HG03460 (cell line): ENCODE data around the gene ZNF839.
"Not testable (repeated sequence)": the region's sequence is repeated elsewhere in the genome, so short reads cannot be mapped to it uniquely, and the experiment has no call there.

Experiments
- ATAC-seq: cut with Tn5 transposase; IDR thresholded peaks from one replicate; pipeline ENCODE4 v1.9.1; 2021; ENCODE audit not compliant: unreplicated experiment

The ZNF839 gene

DNA sequence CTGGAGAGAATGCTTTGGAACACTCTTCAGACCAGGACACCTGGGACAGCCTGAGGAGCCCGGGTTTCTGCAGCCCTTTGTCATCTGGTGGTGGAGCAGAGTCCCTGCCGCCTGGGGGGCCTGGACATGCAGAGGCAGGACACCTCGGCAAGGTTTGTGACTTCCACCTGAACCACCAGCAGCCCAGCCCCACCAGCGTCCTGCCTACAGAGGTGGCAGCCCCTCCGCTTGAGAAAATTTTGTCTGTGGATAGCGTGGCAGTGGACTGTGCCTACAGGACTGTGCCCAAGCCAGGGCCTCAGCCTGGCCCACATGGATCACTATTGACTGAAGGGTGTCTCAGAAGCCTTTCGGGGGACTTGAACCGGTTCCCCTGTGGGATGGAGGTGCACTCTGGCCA lies 22.0 kb downstream of the ZNF839 start:
- no peak for ATAC-seq

DNA sequence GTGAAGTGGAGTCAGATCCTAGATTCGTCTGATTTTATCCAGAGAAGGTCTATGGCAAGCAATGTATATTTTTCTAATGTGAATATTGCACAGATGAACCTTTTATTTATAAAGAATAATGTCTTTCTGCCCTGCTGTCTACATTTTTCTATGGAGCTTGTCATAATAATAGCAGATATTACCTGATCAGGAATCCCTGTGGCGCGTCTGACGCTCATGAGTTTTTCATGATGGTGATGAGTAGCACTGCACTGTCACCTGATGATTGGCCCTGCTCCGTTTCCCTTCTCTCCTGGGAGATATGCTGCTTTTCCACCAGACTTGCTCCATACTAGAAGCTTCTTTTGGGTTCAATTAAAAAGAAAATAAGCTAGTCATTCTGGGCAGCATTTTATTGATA lies 22.7 kb downstream of the ZNF839 start:
- ATAC-seq = no peak

DNA sequence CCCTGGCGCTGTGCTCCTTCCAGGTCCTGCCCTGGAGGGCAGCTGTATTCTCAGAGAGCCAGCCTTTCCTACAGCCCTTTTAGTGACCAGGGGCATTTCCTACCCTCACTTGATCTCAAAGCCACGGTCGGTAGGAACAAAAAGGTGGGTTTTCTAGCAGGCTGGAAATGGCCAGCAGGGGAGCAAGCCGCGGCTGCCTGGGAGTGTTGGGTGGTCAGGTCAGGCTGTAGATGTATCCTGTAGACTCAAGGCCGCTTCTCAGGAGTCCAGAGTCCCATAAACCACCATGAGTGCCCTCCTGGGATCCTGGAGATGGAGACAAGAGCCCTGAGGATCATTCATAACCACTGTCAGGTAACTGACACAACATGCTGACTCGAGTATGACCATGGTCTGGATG lies 24.5 kb downstream of the ZNF839 start:
- ATAC-seq = no peak

DNA sequence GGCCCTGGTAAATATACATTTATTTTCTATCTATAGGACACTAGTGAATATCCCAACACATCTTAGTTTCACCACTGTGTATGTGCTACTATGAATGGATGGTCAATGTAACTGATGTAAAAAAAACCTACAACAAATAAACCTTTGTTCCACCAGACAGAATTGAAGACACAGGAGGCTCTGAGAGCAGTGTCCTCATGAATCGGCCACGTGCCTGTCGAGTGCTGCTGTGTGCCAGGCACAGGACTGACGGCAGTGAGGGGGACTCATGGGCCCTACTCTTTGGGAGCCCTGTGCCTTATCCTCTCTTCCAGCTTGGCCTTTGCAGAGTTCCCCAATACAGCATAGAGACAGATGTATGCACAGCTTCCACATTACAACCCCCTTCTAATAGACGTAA lies 24.9 kb downstream of the ZNF839 start:
- ATAC-seq = no peak

DNA sequence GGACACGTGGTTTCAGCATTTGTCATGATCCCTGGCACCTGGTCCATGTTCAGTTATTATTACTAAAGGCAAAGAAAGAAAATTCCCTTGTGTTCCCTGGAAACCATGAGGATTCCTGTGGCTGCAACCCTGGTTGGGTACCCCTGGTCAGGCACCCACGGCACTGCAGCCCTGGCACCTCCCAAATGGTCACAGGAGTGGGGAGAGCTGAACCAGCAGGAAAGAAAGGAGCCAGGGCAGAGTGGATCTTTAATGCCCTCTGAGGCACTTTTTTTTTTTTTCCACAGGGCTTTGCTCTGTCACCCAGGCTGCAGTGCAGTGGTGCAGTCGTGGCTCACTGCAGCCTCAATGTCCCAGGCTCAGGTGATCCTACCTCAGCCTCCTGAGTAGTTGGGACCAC lies 25.7 kb downstream of the ZNF839 start:
- ATAC-seq = no peak

DNA sequence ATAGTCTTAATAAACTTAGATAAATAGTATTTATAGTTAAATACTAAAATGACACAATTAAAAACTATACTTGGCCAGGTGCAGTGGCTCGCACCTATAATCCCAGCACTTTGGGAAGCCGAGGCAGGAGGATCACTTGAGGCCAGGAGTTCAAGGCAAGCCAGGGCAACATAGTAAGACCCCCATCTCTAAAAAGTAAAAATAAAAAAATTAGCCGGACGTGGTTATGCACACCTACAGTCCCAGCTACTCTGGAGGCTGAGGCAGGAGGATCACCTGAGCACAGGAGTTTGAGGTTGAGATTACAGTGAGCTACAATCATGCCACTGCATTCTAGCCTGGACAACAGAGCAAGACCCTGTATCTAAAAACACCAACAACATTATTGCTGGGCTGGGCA lies 27.1 kb downstream of the ZNF839 start:
- ATAC-seq = no peak

DNA sequence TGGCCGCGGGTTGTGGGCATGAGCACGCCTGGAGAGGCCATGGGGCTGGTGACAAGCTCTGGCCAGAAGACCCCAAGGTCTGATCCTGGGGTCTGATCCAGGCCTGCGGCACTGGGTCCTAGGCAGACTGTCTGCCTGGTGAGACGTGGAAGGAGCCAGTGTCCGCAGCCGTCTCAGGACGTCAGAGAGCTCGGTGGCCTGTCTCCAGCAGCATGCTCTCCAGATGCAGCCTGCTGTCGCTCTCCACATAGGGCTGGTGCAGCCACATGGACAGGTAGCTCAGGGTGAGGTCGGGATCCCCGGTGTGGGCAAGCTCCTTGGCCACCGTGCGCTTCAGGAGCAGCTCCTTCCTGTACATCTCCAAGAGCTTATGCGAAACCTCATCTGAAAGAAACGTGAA lies 28.8 kb downstream of the ZNF839 start:
- ATAC-seq = no peak

DNA sequence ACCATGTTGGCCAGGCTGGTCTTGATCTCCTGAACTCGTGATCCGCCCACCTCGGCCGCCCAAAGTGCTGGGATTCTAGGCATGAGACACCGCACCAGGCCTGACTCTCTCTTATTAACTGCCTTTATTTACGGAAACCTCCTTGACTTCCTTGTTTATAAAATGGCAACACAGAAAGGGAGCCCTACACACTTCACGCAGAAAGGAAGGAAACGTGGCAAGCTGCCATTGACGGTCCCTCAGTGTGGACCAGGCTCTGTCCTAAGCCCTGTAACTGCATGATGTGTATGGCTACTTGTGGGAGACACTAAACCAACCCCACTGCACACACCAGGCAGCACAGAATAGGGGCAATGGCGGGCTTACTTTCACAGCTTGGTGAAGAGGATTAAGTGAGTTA lies 31.5 kb downstream of the ZNF839 start:
- ATAC-seq = no peak

DNA sequence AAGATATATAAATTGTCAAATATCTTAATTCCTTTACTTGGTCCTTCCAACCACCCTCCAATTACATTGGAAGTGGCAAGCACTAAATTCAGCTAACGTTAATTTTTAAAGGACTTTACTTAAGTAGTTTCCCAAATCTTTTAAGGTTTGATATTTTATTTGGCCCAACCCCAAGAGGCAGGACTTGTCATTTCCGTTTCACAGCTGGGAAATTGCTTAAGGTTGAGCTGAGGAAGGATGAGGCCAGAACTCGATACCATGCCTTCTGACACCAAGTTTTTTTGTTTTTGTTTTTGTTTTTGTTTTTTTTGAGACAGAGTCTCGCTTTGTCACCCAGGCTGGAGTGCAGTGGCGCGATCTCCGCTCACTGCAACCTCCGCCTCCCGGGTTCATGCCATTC lies 32.0 kb downstream of the ZNF839 start:
- ATAC-seq = not testable (repeated sequence)

DNA sequence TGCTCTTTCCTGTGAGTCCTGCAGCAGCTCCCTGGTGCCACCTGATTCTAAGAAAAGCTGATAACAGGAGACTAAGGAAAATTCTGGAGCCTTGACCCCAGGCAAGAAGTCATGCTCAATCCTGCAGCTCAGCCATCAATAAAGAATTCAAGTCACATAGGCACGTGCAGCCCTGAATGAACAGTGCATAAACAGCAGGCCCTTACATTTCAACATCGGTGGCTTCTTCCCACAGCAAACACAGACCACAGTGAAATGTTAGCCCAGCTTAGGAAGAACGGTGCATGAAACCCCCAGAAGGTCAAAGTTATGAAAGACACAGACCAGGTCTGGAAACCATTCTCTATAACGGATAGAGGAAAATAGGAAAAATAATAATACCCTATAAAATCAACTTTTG lies 32.7 kb downstream of the ZNF839 start:
- ATAC-seq = no peak

DNA sequence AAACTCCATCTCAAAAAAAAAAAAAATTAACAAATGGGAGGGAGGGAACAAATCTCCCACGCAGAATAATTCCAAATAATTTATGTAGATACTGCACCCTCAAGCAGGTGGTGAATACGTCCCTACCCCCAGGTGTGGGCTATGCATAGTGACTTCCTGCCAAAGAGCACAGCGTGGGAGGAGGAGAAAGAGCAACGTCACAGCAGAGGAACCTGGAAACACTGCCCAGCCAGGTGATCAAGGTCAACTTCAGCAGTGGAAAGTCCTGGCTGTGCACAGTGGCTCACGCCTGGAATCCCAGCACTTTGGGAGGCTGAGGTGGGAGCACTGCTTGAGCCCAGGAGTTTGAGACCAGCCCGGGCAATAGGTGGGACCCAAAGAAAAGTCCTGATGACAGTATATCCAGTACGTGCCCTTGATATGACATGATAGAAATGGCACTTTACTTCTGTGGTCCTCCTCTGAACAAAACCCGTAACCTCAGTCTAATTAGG lies 33.6 kb downstream of the ZNF839 start:
- no peak for ATAC-seq

DNA sequence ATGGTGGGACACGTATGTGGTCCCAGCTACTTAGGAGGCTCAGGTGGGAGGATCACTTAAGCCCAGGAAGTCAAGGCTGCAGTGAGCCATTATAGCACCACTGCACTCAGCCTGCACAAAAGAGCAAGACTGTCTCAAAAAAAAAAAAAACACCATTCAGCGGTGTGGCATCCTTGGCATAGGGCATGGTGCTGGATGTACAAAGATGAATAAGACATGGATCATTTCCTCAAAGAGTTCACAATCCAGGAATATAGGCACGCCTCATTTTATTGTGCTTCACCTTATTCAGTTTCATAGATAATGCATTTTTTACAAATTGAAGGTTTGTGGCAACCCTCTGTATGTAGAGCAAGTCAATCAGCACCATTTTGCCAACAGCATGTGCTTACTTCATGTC lies 36.7 kb downstream of the ZNF839 start:
- no peak for ATAC-seq

DNA sequence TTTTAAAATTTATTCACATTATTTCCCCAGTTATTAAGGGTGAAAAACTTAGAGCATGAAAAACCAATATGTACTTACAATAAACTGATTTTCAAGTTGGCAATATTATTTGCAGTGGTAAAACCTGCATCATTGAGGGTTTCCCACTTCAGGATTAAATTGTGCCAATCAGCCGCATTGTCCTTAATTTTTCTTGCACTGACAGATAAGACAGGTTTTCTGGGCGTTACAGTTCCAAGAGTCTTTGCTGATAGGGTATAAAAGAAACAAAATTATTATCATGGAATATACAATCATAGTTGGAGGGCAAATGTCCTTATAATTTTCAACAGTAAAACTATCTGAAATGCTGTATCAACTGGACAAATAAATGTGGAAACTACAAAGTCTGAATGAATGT lies 39.8 kb downstream of the ZNF839 start:
- no peak for ATAC-seq

DNA sequence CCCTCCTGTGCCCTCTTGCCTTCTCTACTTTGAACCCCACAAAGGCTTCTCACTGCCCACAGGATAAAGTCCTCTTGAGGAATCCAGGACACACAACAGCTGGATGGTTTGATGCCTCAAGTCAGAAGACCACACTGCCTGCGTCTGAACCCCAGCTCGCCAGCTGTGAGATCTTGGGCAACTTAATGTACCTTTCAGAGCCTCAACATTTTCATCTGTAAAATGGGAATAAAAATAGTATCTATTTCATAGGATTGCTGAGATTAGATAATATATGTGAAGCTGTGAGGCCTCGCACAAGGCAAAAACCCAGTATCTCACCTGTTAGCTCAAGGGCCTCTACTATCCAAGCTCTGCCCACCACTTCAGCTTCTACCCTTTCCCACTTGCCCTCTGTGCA lies 40.8 kb downstream of the ZNF839 start:
- no peak for ATAC-seq

DNA sequence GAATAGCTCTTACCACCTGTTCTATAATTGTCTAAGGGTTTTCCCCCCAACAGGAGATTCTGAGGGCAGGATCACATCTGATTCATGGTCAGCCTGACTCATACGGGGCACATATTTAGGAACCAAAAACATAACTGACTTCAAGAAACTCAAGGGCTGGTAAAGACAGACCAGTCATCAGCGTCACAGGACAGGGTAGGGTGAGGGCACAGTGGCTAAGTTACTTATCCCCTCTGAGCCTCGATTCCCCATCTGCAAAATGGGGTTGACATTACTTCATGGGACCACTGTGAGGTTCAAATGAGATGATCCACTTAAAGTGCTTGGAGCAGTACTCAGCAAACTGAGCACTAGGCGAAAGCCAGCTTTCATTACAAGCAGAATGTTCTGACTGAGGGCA lies 42.5 kb downstream of the ZNF839 start:
- ATAC-seq = peak; percentile 37

DNA sequence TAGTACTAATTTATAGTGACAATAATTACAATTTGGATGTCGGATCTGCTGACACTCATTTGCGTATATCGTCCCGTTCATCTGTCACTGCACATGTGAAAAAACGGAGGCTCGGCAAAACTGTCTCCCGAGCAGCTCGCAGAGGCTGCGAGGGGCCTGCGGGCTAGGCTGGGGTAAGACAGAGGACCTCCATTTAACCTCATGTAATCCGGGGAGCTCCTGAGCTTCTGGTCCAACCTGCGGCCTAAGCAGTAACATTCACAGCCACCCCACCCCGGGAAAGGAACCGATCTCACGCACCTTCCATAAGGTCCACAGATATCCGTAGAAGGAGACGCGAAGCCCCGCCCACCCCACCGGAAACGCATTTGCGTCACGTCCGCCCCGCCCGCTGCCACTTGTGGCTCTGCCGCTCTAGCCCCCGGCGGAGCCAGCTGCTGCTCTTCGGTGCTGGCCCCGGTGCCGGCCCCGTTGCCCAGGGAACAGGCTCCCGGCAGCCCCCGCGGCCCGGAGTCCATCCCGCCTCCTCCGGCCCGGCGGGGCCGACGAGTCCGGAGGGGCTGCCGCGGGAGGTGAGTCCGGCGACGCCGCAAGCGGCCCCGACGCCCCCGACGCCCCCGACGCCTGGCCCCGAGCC lies 43.1 kb downstream of the ZNF839 start, which contains the start of the genes CINP and TECPR2:
Gene CINP, minus strand, starts transcription at position 346 of the 637 bp plus-strand sequence. Its CDS starts 39 bp downstream, at position 307.
Gene TECPR2, plus strand, starts transcription at position 397 of the 637 bp plus-strand sequence. CDS start 13,781 bp downstream, outside the sequence.
- ATAC-seq = peak; percentile 89

DNA sequence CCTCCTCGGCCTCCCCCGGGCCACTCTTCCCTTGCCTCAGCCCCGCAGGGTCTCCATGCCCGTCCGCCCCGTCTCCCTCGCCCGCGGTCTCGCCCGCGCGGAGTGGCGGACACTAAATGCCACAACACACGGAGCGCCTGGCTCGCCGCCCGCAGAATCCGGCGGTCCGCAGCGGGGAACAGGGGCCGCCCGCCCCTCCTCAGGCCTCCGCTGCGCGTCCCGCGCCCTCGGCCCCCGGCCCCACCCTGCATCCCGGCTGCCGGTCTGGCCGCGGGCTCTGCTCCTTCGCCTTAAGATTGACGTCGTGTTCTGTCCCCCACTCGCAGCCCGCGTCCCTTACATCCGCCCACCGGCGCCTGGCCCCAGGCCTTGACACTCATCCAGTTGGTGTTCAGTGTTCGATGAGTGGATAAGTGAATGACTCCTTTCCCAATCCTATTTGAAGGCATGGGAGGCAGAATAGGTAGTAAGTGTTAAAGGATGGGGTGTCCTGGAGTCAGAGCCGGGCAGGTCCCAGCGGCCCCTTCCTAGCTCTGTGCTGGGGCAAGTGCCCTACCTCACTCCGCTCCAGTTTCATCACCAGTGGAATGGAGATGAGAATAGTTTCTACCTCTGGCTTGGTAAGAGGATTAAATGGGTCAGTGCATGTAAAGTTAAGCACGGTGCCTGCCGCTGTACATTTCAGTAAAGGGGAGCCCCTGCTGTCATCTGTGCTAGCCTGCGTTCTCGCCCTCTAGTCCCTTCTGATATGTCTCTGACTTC lies 43.8 kb downstream of the ZNF839 start:
- ATAC-seq = peak; percentile 12

DNA sequence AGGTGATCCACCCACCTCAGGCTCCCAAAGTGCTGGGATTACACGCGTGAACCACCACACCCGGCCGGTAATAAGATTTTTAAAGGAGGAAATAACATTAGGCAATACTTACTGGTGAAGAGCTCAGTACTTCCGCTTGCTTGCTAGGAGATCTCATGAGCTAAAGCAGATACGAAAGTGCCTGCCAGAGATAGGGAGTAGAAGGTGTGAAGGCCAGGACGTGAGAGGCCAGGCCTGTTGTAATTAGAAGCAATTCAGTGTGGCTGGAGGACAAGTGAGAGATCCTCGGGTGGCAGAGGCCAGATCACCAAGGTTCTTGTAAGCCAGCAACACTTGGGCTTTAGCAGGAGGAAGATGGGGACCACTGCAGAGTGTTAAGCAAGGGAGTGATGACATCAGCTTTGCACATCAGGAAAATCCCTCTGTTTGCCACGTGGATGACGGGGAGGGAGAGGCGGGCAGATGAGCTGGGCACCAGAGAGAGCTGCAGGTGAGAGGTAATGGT lies 50.8 kb downstream of the ZNF839 start:
- no peak for ATAC-seq

DNA sequence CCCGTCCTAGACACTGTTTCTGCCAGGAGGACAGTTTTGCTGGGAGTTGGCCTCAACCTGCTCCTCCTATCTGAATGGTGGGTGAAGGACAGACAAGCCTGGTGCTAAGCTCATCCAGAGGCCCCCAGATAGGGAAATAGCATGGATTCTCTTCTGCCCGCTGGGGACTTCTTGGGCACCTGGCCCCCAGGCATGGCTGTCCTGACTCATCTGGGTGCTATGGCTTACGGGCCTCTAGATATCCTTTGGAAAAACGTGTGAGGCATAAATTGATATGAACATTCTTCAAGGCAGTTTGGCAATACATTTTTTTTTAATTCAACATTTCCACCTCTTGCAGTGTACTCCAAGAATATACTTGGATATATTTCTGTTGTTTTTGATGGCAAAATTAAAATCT lies 51.8 kb downstream of the ZNF839 start:
- ATAC-seq = no peak

DNA sequence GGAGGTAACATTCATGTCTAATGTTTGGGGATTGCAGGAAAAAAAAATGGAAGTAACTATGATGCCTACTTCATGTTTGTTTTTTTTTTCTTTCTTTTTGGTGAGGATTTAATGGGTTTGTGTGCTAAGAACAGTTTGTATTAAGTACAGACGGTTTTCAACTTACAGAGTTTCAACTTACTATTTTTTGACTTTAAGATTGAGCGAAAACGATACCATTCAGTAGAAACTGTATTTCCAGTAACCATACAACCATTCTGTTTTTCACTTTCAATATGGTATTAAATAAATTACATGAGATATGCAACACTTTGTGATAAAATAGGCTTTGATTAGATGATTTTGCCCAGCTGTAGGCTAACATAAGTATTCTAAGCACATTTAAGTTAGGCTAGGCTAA lies 53.6 kb downstream of the ZNF839 start:
- no peak for ATAC-seq

DNA sequence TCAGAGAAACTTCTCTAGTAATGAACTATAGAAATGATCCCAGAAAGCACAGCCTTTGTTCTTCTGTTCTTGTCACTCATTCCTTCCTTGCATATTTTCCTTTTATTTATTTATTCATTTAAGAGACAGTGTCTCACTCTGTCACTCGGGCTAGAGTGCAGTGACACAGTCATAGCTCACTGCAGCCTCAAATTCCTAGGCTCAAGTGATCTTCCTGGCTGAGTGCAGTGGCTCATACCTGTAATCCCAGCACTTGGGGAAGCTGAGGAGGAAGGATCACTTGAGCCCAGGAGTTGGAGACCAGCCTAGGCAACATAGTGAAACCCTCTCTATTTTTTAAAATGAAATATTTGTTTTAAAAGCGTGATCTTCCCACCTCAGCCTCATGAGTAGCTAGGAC lies 54.7 kb downstream of the ZNF839 start:
- ATAC-seq = no peak

DNA sequence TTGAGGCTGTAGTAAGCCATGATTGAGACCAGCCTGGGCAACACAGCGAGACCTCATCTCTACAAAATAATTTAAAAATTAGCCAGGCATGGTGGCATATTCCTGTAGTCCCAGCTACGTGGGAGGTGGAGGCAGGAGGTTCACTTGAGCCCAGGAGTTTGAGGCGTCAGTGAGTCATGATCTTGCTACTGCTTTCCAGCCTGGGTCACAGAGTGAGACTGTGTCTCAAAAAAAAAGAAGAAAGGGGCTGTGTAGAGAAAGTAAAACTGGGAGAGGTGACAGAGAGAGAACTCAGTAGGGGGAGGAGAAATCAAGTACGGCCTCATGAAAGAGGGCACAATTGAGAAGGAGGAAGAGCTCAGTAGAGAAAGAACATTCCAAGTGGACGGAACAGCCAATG lies 55.6 kb downstream of the ZNF839 start:
- ATAC-seq = no peak
